ENCODE results near the gene ZNF226.

ZNF226 gene

GRCh38 chr19:44141191-44142058, 23.5 kb upstream of the ZNF226 start, which contains the start of gene ZNF234:
ZNF234 (plus strand) TSS chr19:44141554; CDS start chr19:44144633, 3,079 bp downstream.
- H3K27ac ChIP-seq (ENCODE audit: low read depth, low read length) = no peak within 1 kb of the TSS
- H3K4me3 ChIP-seq (ENCODE audit: low read length) = peak within 1 kb of the TSS; percentile 25
- H3K79me2 ChIP-seq (ENCODE audit: control insufficient read depth, low read length) = no peaks in the 10 kb centered on the region
- H3K9me2 ChIP-seq (replicated peaks; ENCODE audit: control insufficient read depth, low read length) = no peaks in the 10 kb centered on the region
- H4K20me1 ChIP-seq (ENCODE audit: control insufficient read depth, insufficient read depth, low read depth, low read length) = no peaks in the 10 kb centered on the region
- H3F3A ChIP-seq (ENCODE audit: control insufficient read depth, insufficient read depth) = no peaks in the 10 kb centered on the region
- H3K36me3 ChIP-seq (ENCODE audit: control insufficient read depth, low read length) = no peaks in the 10 kb centered on the region
- H3K9me3 ChIP-seq (ENCODE audit: control insufficient read depth, insufficient read depth, low read length) = peaks cover 21% of the 10 kb centered on the region; the same call in 1 of the 2 replicates
- H3K4me1 ChIP-seq (ENCODE audit: control insufficient read depth, low read length) = no peaks in the 10 kb centered on the region
- no peak for TF ChIP-seq EZH2phosphoT487 (IDR thresholded peaks at IDR 0.05; ENCODE audit: borderline replicate concordance, low read length)
- no peak for TF ChIP-seq CTCF (IDR thresholded peaks at IDR 0.05; ENCODE audit: low read depth, low read length, poor library complexity, severe bottlenecking)
- no peaks in the 10 kb centered on the region for H3K27me3 ChIP-seq (ENCODE audit: control insufficient read depth, low read length)
- H3K4me2 ChIP-seq (ENCODE audit: low read length) = peak within 1 kb of the TSS; percentile 31; the same call in 1 of the 2 replicates

- no peak overlapping the region for H3K4me3 ChIP-seq (ENCODE audit: low read length)
- no peaks in the 10 kb centered on the region for H3K4me1 ChIP-seq (ENCODE audit: control insufficient read depth, low read length)
- H3K27ac ChIP-seq (ENCODE audit: low read depth, low read length) = no peak overlapping the region
- no peaks in the 10 kb centered on the region for H4K20me1 ChIP-seq (ENCODE audit: control insufficient read depth, insufficient read depth, low read depth, low read length)
- H3K36me3 ChIP-seq (ENCODE audit: control insufficient read depth, low read length) = no peaks in the 10 kb centered on the region
- H3K9me2 ChIP-seq (replicated peaks; ENCODE audit: control insufficient read depth, low read length) = no peaks in the 10 kb centered on the region
- H3K4me2 ChIP-seq (ENCODE audit: low read length) = no peak overlapping the region
- no peaks in the 10 kb centered on the region for H3K27me3 ChIP-seq (ENCODE audit: control insufficient read depth, low read length)
- peaks cover 21% of the 10 kb centered on the region; the same call in 1 of the 2 replicates for H3K9me3 ChIP-seq (ENCODE audit: control insufficient read depth, insufficient read depth, low read length)
- H3F3A ChIP-seq (ENCODE audit: control insufficient read depth, insufficient read depth) = no peaks in the 10 kb centered on the region
- H3K79me2 ChIP-seq (ENCODE audit: control insufficient read depth, low read length) = no peaks in the 10 kb centered on the region
- no peak for TF ChIP-seq EZH2phosphoT487 (IDR thresholded peaks at IDR 0.05; ENCODE audit: borderline replicate concordance, low read length)
- TF ChIP-seq CTCF (IDR thresholded peaks at IDR 0.05; ENCODE audit: low read depth, low read length, poor library complexity, severe bottlenecking) = no peak
These were observed 22.9 kb upstream of the ZNF226 start for GRCh38 chr19:44142059-44142433.

GRCh38 chr19:44149776-44150175, 15.1 kb upstream of the ZNF226 start:
- no peaks in the 10 kb centered on the region for H3K9me2 ChIP-seq (replicated peaks; ENCODE audit: control insufficient read depth, low read length)
- H3K4me3 ChIP-seq (ENCODE audit: low read length) = no peak overlapping the region
- H3K36me3 ChIP-seq (ENCODE audit: control insufficient read depth, low read length) = no peaks in the 10 kb centered on the region
- H3K4me2 ChIP-seq (ENCODE audit: low read length) = no peak overlapping the region
- H3F3A ChIP-seq (ENCODE audit: control insufficient read depth, insufficient read depth) = no peaks in the 10 kb centered on the region
- H3K27me3 ChIP-seq (ENCODE audit: control insufficient read depth, low read length) = no peaks in the 10 kb centered on the region
- no peaks in the 10 kb centered on the region for H3K4me1 ChIP-seq (ENCODE audit: control insufficient read depth, low read length)
- no peaks in the 10 kb centered on the region for H3K79me2 ChIP-seq (ENCODE audit: control insufficient read depth, low read length)
- no peaks in the 10 kb centered on the region for H4K20me1 ChIP-seq (ENCODE audit: control insufficient read depth, insufficient read depth, low read depth, low read length)
- TF ChIP-seq EZH2phosphoT487 (IDR thresholded peaks at IDR 0.05; ENCODE audit: borderline replicate concordance, low read length) = no peak
- no peak for TF ChIP-seq CTCF (IDR thresholded peaks at IDR 0.05; ENCODE audit: low read depth, low read length, poor library complexity, severe bottlenecking)
- peaks cover 2% of the 10 kb centered on the region; the same call in 1 of the 2 replicates for H3K9me3 ChIP-seq (ENCODE audit: control insufficient read depth, insufficient read depth, low read length)
- H3K27ac ChIP-seq (ENCODE audit: low read depth, low read length) = no peak overlapping the region

All from DOHH2 (cell line).